Memory B cell (primary cell): ENCODE measurements around the gene SDF2.
A peak's percentile ranks its signal among the peaks of the same experiment; 100 is the strongest.

Source experiments
- ATAC-seq: fragments of 150-1000 bp; cut with Tn5 transposase; 2 replicates; pipeline ENCODE4 v1.10.0; 2021; ENCODE audit warnings: low read depth, mild to moderate bottlenecking, moderate library complexity
- DNase-seq, 2 donors: peaks; one replicate each; pipeline ENCODE4 v3.0.0; 2022; ENCODE audit warnings: low spot score in 2 of 2
- H3K27ac Mint-ChIP-seq: one replicate; pipeline ENCODE4 v1.8.0; 2022; ENCODE audit warnings: mild to moderate bottlenecking, moderate library complexity, mixed read lengths
- H3K27me3 Mint-ChIP-seq: one replicate; pipeline ENCODE4 v1.8.0; 2022; ENCODE audit warnings: mixed read lengths
- H3K36me3 Mint-ChIP-seq: one replicate; pipeline ENCODE4 v1.8.0; 2022; ENCODE audit warnings: mild to moderate bottlenecking, mixed read lengths
- H3K4me1 Mint-ChIP-seq: one replicate; pipeline ENCODE4 v1.8.0; 2022; ENCODE audit warnings: mixed read lengths
- H3K4me3 Mint-ChIP-seq: one replicate; pipeline ENCODE4 v1.8.0; 2022; ENCODE audit warnings: mild to moderate bottlenecking, moderate library complexity, mixed read lengths
- H3K9me3 Mint-ChIP-seq: one replicate; pipeline ENCODE4 v1.8.0; 2022; ENCODE audit warnings: mixed read lengths

Gene SDF2

GRCh38 chr17:28700278-28700677 lies 38.6 kb upstream of the SDF2 start:
- H3K36me3 Mint-ChIP-seq, result peaks cover 40% of the 10 kb centered on the region
- no peak overlapping the region for H3K4me3 Mint-ChIP-seq
- DNase-seq (no peak), ATAC-seq (no peak)
- no peak overlapping the region for H3K27ac Mint-ChIP-seq
- no peaks in the 10 kb centered on the region for H3K4me1 Mint-ChIP-seq
- H3K9me3 Mint-ChIP-seq, result no peaks in the 10 kb centered on the region
- no peaks in the 10 kb centered on the region for H3K27me3 Mint-ChIP-seq

- Mint-ChIP-seq H3K4me1 (no peaks in the 10 kb centered on the region), H3K4me3 (no peak overlapping the region), H3K27ac (no peak overlapping the region), H3K9me3 (no peaks in the 10 kb centered on the region), H3K27me3 (no peaks in the 10 kb centered on the region), H3K36me3 (peaks cover 47% of the 10 kb centered on the region)
- DNase-seq (no peak), ATAC-seq (no peak)
These were observed 36.7 kb upstream of the SDF2 start for GRCh38 chr17:28698253-28698941.

GRCh38 chr17:28693869-28694268 lies 32.2 kb upstream of the SDF2 start:
- Mint-ChIP-seq H3K27me3 (no peaks in the 10 kb centered on the region), H3K27ac (peak overlapping the region; percentile 28), H3K36me3 (peaks cover 35% of the 10 kb centered on the region), H3K9me3 (no peaks in the 10 kb centered on the region), H3K4me3 (no peak overlapping the region), H3K4me1 (no peaks in the 10 kb centered on the region)
- ATAC-seq (no peak), DNase-seq (no peak)

- H3K36me3 Mint-ChIP-seq, result peaks cover 44% of the 10 kb centered on the region
- H3K4me3 Mint-ChIP-seq, result no peak overlapping the region
- no peaks in the 10 kb centered on the region for H3K9me3 Mint-ChIP-seq
- DNase-seq (no peak), ATAC-seq (no peak)
- H3K27ac Mint-ChIP-seq, result no peak overlapping the region
- no peaks in the 10 kb centered on the region for H3K4me1 Mint-ChIP-seq
- no peaks in the 10 kb centered on the region for H3K27me3 Mint-ChIP-seq
These were observed 27.3 kb upstream of the SDF2 start for GRCh38 chr17:28689011-28689410.

GRCh38 chr17:28688481-28688880 lies 26.8 kb upstream of the SDF2 start:
- ATAC-seq (no peak), DNase-seq (no peak)
- Mint-ChIP-seq H3K27me3 (no peaks in the 10 kb centered on the region), H3K4me3 (no peak overlapping the region), H3K27ac (peak overlapping the region; percentile 46), H3K4me1 (no peaks in the 10 kb centered on the region), H3K9me3 (no peaks in the 10 kb centered on the region), H3K36me3 (peaks cover 42% of the 10 kb centered on the region)

GRCh38 chr17:28686296-28686695 lies 24.6 kb upstream of the SDF2 start:
- ATAC-seq, result no peak

GRCh38 chr17:28685366-28685765 lies 23.7 kb upstream of the SDF2 start:
- no peak for ATAC-seq
- no peaks in the 10 kb centered on the region for H3K27me3 Mint-ChIP-seq
- DNase-seq, result no peak
- H3K4me1 Mint-ChIP-seq, result no peaks in the 10 kb centered on the region
- H3K27ac Mint-ChIP-seq, result no peak overlapping the region
- H3K36me3 Mint-ChIP-seq, result peaks cover 54% of the 10 kb centered on the region
- no peaks in the 10 kb centered on the region for H3K9me3 Mint-ChIP-seq
- no peak overlapping the region for H3K4me3 Mint-ChIP-seq

More at GRCh38 chr17:28686296-28686695, 24.6 kb upstream of the SDF2 start:
- no peaks in the 10 kb centered on the region for H3K27me3 Mint-ChIP-seq
- H3K36me3 Mint-ChIP-seq, result peaks cover 55% of the 10 kb centered on the region
- peak overlapping the region; percentile 20 for H3K27ac Mint-ChIP-seq
- H3K4me1 Mint-ChIP-seq, result no peaks in the 10 kb centered on the region
- H3K9me3 Mint-ChIP-seq, result no peaks in the 10 kb centered on the region
- no peak overlapping the region for H3K4me3 Mint-ChIP-seq
- no peak for DNase-seq

- ATAC-seq, result no peak
- Mint-ChIP-seq H3K36me3 (peaks cover 52% of the 10 kb centered on the region), H3K27me3 (no peaks in the 10 kb centered on the region), H3K27ac (no peak overlapping the region), H3K4me3 (no peak overlapping the region), H3K4me1 (no peaks in the 10 kb centered on the region), H3K9me3 (no peaks in the 10 kb centered on the region)
- no peak for DNase-seq
These were observed 23.3 kb upstream of the SDF2 start for GRCh38 chr17:28684963-28685362.

- no peak overlapping the region for H3K27ac Mint-ChIP-seq
- H3K4me1 Mint-ChIP-seq, result no peaks in the 10 kb centered on the region
- H3K9me3 Mint-ChIP-seq, result no peaks in the 10 kb centered on the region
- no peak for DNase-seq
- no peak for ATAC-seq
- H3K27me3 Mint-ChIP-seq, result no peaks in the 10 kb centered on the region
- H3K36me3 Mint-ChIP-seq, result peaks cover 38% of the 10 kb centered on the region
- H3K4me3 Mint-ChIP-seq, result no peak overlapping the region
These were observed 20.9 kb upstream of the SDF2 start for GRCh38 chr17:28682655-28683054.

- ATAC-seq (no peak), DNase-seq (no peak)
- Mint-ChIP-seq H3K27me3 (no peaks in the 10 kb centered on the region), H3K27ac (no peak overlapping the region), H3K4me3 (no peak overlapping the region), H3K9me3 (no peaks in the 10 kb centered on the region), H3K36me3 (peaks cover 32% of the 10 kb centered on the region), H3K4me1 (peaks cover 4% of the 10 kb centered on the region)
These were observed 14.3 kb upstream of the SDF2 start for GRCh38 chr17:28675980-28676379.

- Mint-ChIP-seq H3K4me1 (peaks cover 4% of the 10 kb centered on the region), H3K9me3 (no peaks in the 10 kb centered on the region), H3K27ac (no peak overlapping the region), H3K36me3 (peaks cover 32% of the 10 kb centered on the region), H3K4me3 (no peak overlapping the region), H3K27me3 (no peaks in the 10 kb centered on the region)
- ATAC-seq (no peak), DNase-seq (no peak)
These were observed 13.8 kb upstream of the SDF2 start for GRCh38 chr17:28675490-28675889.

- no peak overlapping the region for H3K27ac Mint-ChIP-seq
- peaks cover 28% of the 10 kb centered on the region for H3K36me3 Mint-ChIP-seq
- no peaks in the 10 kb centered on the region for H3K9me3 Mint-ChIP-seq
- no peak overlapping the region for H3K4me3 Mint-ChIP-seq
- peaks cover 19% of the 10 kb centered on the region for H3K4me1 Mint-ChIP-seq
- no peaks in the 10 kb centered on the region for H3K27me3 Mint-ChIP-seq
- ATAC-seq (no peak), DNase-seq (no peak)
These were observed 8.2 kb upstream of the SDF2 start for GRCh38 chr17:28669918-28670317.

- no peak for ATAC-seq
- H3K4me1 Mint-ChIP-seq, result peaks cover 35% of the 10 kb centered on the region
- H3K27me3 Mint-ChIP-seq, result no peaks in the 10 kb centered on the region
- DNase-seq, result no peak
- peak overlapping the region; percentile 48 for H3K27ac Mint-ChIP-seq
- H3K9me3 Mint-ChIP-seq, result no peaks in the 10 kb centered on the region
- no peak overlapping the region for H3K4me3 Mint-ChIP-seq
- peaks cover 16% of the 10 kb centered on the region for H3K36me3 Mint-ChIP-seq
These were observed 6.2 kb upstream of the SDF2 start for GRCh38 chr17:28667870-28668269.

- Mint-ChIP-seq H3K36me3 (peaks cover 15% of the 10 kb centered on the region), H3K4me3 (no peak overlapping the region), H3K4me1 (peaks cover 40% of the 10 kb centered on the region), H3K9me3 (no peaks in the 10 kb centered on the region), H3K27ac (peak overlapping the region; percentile 22), H3K27me3 (no peaks in the 10 kb centered on the region)
- DNase-seq, result no peak
- ATAC-seq, result no peak
These were observed 4.3 kb upstream of the SDF2 start for GRCh38 chr17:28665994-28666393.

- ATAC-seq (no peak), DNase-seq (no peak)
- Mint-ChIP-seq H3K36me3 (peaks cover 19% of the 10 kb centered on the region), H3K27me3 (no peaks in the 10 kb centered on the region), H3K4me1 (peaks cover 43% of the 10 kb centered on the region), H3K4me3 (peak overlapping the region; percentile 100), H3K27ac (peak overlapping the region; percentile 100), H3K9me3 (no peaks in the 10 kb centered on the region)
These were observed 2.0 kb upstream of the SDF2 start for GRCh38 chr17:28663723-28664122.
